Measurements from ENCODE around the gene CFAP61.

The CFAP61 gene

GRCh38 chr20:20277894-20278335 is 225.6 kb downstream of the CFAP61 start:
- DNase-seq, result no peak

DNA sequence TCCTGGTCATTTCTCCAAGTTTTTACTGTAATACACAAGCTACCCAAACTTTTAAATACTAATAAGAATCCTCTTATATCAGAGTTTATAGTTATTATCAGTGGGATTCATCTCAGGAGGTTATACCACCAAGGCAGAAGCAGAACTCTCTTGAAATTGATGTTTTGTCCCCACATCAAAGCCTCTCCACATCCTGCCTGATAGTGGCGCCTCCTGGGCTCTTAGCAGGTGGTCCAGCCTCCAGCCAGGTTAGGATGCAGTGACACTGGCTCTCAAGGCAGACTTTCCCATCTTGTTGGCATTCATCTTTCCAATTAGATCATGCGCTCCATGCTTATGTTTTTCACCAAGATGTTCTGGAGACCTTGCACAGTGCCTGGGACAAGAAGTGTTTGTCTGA is 233.7 kb downstream of the CFAP61 start:
- no peak for DNase-seq

DNA sequence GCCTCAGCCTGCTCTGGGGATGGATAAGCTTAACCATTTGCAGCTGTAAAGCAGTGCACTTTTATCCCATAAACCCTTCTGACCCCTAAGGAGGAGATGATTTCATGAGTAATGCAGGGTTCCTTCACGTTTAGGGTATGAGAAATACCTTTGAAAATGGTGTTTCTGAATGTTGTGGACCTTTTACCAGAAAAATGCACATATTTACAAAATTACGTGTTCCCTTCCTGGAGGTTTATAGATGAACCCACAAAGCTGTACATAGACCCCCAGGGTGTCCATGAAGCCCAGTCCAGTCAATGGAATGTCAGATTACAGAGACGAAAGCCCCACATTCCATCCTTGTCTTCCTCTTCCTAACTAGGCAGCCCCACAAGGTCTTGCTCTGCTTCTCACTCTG is 237.0 kb downstream of the CFAP61 start:
- no peak for DNase-seq

DNA sequence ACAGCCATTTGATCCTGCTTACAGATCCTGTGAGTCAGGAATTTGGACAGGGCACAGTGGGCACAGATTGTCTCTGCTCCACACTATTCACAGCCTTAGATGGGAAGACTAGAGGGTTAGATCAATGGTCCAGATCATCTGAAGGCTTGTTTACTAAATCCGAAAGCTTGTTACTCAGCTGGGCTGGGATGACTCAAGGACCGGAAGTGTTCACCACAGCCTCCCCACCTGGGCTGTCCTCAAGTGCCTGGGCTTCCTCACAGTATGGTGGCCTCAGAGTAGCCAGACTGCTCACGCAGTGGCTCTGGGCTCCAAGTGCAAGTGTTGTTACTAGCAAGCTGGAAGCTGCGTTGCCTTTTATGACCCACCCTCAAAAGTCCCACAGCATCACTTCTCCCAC is 240.1 kb downstream of the CFAP61 start:
- peak; percentile 31 for DNase-seq

DNA sequence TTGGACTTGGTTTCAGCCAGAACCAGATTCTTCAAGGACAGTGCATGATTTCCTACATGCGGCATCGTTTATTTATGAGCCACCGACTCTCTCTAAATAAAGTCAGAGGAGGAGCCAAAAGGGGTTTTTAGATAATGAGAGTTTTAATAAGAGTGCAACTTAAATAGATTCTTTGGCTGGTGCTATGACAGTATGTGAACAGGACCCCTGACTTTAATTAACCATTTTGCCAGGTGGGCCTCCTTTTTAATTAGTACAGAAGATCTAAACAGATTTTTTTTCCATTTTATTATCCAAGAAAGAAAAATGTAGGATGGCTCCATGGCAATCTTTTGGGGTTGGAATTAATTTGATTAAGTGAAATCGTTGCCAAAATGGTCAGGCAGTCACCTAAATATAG is 240.8 kb downstream of the CFAP61 start:
- DNase-seq, result no peak

DNA sequence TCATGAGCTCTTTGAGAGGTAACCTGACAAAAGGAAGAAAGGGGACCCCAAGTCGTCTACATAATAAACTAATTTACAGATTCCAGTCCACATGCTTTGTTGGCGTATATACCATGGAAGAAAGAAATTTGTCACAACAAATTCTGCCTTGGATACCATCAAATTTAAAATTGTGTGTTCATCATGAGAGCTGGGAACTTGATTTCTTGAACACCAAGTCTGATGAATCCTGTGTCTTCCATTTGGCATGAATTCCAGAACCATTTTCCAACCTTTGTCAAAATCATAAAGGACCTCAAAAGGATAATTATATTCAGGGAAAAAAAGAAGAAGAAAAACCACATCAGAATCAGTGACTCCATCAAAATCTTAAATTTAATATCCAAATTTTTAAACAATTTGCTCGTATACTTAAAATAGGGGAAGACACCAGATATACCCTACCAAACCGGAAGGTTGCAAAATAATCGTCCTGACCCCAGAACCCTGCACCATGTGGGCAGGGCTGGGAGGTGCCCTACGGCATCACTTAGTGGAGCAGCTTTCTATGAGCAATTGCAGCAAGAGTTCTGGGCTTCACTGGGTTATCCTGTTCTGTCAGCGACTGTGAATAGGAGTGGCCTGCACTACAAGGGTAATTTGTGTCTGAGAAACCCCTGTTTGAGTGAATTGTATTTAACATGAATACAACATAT is 241.5 kb downstream of the CFAP61 start:
- DNase-seq, result no peak

GRCh38 chr20:20295621-20296498 is 243.5 kb downstream of the CFAP61 start:
- DNase-seq, result no peak

GRCh38 chr20:20297181-20297580 is 244.8 kb downstream of the CFAP61 start:
- DNase-seq, result no peak

DNA sequence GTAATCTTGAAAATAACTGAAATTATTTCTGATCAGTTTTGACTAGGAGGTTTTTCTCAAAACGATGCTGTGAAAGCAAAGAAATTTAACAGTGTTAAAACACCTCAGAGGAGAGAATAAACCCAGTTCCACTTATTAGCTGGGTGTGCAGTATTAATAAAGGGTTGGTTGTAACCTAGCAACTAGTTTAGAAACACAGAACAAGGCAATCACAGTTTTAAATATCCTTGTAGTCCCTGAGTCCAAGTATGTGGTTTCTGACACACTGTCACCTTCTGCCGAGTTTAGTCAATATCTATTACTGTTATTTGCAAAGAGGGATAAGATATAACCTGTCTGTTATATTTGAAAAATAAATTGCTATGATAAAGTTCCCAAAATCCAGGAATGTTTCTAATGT is 245.4 kb downstream of the CFAP61 start:
- no peak for DNase-seq

GRCh38 chr20:20299904-20300303 is 247.6 kb downstream of the CFAP61 start:
- DNase-seq, result no peak

DNA sequence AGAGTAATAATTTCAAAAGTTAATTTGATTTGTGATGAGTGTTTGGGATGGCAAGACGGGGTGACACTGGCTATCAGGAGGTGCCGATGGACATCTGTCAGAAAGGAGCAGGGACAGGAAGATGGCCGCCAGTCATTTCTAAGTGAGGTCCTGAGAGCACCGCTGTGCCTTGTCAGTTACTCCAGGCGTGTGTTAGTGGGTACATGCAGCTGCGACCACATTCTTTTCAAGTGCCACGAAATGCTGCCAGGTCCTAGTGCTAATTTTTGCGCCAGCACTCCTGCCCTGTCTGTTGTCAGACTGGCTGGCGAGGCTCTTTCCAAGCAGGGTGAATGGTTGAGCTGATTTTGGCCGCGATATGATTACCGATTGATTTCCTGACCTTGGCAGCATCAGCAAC is 251.0 kb downstream of the CFAP61 start:
- DNase-seq, result no peak

GRCh38 chr20:20303742-20304141 is 251.4 kb downstream of the CFAP61 start:
- DNase-seq, result no peak

- no peak for DNase-seq
Measured at GRCh38 chr20:20304942-20305341, 252.6 kb downstream of the CFAP61 start.

GRCh38 chr20:20312562-20312961 is 260.2 kb downstream of the CFAP61 start:
- DNase-seq, result no peak

- DNase-seq, result no peak
Measured at GRCh38 chr20:20317195-20317594, 264.9 kb downstream of the CFAP61 start.

DNA sequence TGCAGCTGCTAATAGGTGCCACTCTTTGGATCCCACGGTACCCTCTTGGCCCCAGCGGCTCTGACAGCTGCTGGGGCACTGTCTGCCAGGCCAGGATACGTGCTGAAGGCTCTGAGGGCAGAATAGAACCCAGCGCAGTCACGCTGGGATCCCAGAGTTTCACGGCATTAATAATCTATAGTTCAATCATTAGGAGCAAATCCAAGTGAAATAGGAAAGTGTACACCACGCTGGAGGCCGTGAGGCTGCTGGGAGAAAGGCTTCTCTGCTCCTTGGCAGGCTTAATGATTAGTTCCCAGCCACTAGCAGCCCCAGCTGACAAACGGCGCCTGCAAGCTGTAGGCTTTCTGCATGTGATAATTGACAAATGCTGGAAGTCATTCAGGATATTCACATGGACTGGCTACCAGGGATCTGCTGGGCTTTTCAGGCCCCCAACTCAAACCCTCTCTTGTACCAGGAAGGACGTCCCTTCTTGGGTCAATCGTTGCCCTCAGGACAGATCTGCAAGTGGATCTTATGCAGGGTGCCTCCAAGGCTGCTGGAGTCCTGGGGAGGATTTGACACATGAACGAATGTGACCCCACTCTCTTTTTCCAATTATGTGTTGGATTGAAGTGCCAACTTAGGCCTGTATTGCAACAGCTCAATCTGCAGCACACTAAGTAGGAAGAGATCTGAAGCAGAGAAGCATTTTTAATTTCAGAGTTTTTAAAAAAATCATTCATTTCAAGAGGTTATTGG is 265.5 kb downstream of the CFAP61 start:
- no peak for DNase-seq

GRCh38 chr20:20318365-20319161 is 266.2 kb downstream of the CFAP61 start:
- DNase-seq, result no peak

- no peak for DNase-seq
Measured at GRCh38 chr20:20321134-20321533, 268.8 kb downstream of the CFAP61 start.

- no peak for DNase-seq
Measured at GRCh38 chr20:20321917-20322316, 269.6 kb downstream of the CFAP61 start.

DNA sequence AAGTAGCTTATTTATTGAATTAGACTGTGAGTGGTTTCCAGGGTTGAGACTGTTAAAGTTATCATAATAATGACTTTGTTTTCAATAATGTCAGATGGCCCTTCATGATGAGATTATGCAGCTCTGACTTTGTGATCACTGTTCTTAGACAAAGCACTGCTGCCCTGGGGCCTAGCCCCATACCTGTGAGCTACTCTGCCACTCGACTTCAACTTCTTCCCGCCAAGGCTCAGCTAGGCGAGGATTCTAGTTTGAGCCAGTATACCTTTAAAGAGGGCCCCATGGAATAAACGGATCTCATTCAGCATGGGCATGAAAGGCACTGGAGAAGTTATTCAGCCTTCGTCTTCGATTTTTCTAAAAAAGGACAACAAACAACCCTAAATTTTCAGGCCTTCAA is 270.6 kb downstream of the CFAP61 start:
- no peak for DNase-seq

- DNase-seq, result no peak
Measured at GRCh38 chr20:20327746-20328145, 275.4 kb downstream of the CFAP61 start.

DNA sequence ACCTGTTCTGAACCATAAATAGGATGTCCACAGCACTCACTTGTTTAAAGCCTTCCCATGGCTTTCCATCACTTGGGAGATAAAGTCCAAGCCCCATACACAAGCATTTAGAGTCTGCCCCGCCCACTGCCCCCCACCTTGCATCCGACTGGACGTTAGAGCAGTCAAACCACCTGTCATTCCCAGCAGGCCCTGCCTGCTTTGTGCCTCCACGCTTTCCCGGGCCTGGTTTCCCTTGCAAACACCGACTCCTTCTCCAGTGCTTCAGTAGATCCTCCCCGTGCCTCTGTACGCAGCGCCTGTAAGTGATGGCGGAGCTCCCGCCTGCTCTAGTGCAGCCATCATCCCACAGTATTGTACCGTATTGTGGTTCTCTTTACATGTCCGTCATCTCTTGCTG is 277.2 kb downstream of the CFAP61 start:
- no peak for DNase-seq

DNA sequence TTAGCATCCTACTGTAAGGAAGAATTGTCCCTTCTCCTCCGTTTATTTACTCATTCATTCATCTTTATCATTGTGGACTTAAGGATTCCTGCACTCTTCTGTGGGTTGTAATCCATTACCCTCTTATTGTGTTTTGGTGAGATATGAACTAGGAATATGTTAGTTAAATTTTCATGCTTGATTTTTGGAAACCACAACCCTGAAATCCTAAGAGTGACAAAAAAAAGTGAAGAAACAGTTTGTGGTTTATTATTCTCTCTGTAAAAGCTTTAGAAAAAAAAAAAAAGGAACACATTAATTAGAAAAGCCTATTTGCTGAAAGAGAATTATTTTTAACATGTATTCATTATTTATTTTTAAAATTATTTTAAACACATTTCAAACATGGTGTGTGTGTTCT is 278.8 kb downstream of the CFAP61 start:
- DNase-seq, result no peak

Data from activated CD4-positive, alpha-beta T cell treated with anti-CD3 and anti-CD28 coated beads, Interleukin-10, Interleukin-2, amounts not matched to agents 100 ng/mL and 50 ng/mL, durations not matched to agents 16 hours and 8 hours (primary cell).